Skin epidermis (tissue), 12 donors: ENCODE data around the gene FLT4.

Experiments
- H3K27ac ChIP-seq, 21 experiments: fragments of 200-600 bp; sonication (generic) in 11 of 21; one replicate each; pipeline ENCODE4 v1.5.0; 2020; ENCODE audit warnings: mild to moderate bottlenecking in 3 of 21, inconsistent platforms in 2 of 21, moderate library complexity in 2 of 21
- H3K4me3 ChIP-seq, 7 experiments: fragments of 200-600 bp; sonication (generic) in 2 of 7; one replicate each; pipeline ENCODE4 v1.5.0; 2020; ENCODE audit warnings: inconsistent platforms in 2 of 7, mild to moderate bottlenecking in 2 of 7, moderate library complexity in 1 of 7

FLT4 gene

DNA sequence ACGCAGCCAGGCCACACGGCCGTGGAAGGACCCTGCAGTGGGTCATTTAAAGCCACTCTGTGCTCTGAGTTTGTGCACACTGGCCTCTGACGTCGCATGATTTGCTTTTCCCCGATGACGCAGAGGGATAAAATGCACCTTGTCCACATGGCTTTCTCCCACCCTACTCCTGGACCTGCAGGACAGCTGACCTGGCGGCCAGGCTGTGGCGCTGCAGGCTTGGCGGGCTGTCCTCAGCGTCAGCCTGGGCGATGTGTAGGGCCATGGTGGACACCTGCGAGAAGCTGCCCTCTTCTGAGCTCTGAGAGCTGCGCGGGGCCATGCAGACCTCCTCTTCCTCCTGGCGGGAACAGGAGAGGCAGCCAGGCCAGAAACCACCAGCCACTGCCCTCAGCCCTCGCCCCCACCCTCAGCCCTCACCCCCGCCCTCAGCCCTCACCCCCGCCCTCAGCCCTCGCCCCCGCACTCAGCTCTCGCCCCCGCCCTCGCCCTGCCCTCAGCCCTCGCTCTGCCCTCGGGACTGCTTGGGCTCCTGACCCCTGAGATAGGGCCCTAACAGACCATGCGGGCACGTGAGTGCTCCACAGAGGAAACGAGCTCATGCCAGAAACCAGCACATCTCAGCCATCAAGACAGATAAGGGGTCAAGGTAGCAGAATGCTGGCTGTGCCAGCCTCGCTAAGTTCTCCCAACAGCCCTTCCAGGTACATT is 38.1 kb downstream of the FLT4 start:
- H3K4me3 ChIP-seq = no peak overlapping the region
- no peak overlapping the region for H3K27ac ChIP-seq

DNA sequence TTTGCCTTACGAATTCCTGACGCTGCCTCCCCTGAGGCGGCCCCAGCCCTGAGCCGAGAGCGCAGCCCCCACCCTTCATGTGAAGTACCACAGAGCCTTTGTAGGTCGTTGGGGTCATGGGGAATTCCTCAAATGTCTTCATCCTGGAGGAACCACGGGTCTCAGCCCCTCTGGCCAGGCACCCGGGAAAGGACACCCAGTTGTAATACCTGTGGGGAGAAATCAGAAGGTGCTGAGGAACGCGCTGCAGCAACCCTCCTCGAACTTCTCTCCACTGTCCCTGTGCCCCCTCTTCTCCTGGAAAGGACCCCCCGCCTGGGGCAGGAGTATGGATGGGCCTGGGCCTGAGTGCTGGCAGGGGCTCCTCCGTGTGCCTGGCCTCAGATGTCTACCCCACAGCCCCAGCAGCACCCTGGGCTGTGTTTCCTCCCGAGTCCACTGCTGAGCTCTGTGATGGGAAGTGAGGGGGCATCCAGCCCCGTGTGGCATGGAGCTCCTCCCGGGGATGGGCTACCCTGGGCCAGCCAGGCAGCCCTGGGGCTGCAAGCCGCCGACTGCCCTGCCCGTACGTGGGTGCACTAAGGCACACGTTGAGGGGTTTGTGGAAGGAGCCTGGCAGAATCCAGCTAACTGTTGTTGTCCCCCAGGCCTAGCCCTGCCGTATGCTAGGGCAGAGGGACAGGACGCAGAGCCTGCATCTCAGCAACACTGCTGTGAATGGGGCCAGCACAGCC is 39.4 kb downstream of the FLT4 start:
- no peak overlapping the region for H3K4me3 ChIP-seq
- no peak overlapping the region for H3K27ac ChIP-seq

DNA sequence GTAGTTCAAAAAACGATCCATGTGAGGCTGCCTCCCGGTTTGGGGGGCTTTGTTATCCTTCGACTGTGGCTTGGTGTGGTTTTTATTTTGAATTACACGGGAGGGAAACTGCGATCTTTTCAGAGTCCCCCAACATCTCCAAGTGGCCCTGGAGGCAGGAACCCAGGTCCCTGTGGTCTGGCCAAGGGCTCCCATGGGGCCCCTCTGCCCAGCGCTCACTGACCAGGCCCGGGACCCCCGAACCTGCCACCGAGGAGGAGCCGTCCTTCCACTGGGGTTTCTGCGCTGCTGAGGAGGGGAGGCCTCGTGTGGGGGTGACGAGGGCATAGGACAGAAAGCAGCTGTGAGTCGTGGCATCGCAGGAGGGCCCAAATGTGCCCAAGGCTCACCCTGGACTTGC is 40.0 kb downstream of the FLT4 start:
- Histone ChIP-seq H3K4me3 (no peak overlapping the region), H3K27ac (no peak overlapping the region)

DNA sequence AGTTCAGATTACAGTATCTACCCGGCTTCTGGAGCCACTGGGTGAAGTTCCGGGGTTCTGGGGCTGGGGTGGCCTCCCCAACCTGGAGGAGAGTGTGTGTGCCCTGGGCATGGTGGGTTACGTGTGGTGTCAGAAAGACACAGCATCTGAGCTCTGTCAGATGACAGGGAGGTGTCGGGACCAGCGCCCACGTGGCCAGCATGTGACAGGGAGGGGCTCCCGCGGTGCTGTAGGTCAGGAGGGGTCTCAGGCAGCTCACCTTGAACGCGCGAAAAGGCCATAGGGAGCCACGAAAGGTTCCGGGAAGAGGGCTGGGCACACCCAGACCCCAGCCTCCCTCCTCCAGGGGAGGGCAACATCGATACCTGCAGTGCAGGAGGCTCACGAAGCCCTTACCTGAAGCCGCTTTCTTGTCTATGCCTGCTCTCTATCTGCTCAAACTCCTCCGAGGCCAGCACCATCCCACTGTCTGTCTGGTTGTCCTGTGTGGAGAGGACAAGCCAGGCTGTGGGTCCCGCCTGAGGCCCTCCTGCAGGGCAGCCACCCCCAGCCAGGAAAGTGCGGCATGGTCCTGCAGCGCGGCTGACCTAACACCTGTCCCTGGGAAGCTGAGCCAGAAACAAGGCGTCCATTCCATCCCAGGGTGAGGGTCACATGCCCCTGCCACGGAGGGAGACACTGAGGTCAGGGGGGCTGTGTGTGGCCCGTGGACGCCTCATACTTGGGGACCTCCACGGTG is 40.7 kb downstream of the FLT4 start:
- Histone ChIP-seq H3K27ac (no peak overlapping the region), H3K4me3 (no peak overlapping the region)

DNA sequence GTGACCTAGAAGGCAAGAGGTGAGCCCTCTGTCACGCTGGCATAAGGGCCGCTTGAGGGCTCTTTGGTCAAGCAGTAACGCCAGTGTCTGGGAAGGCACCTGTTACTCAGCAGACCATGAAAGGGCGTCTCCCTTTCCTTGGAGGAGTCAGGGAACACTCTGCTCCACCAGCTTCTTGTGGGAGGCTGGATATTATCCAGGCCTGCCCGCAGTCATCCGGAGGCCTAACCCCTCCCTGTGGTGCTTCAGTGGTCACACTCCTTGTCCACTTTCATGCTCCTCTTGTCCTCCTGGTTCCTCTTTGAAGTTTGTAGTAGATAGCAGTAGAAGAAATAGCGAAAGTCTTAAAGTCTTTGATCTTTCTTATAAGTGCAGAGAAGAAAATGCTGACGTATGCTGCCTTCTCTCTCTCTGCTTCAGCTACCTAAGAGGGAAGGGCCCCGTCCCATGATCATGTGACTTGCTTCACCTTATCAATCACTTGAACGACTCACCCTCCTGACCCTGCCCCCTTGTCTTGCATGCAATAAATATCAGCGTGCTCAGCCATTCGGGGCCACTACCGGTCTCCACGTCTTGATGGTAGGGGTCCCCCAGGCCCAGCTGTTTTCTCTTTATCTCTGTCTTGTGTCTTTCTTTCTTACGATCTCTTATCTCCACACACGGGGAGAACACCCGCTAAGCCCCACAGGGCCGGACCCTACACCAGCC is 41.4 kb downstream of the FLT4 start:
- Histone ChIP-seq H3K27ac (no peak overlapping the region), H3K4me3 (no peak overlapping the region)

DNA sequence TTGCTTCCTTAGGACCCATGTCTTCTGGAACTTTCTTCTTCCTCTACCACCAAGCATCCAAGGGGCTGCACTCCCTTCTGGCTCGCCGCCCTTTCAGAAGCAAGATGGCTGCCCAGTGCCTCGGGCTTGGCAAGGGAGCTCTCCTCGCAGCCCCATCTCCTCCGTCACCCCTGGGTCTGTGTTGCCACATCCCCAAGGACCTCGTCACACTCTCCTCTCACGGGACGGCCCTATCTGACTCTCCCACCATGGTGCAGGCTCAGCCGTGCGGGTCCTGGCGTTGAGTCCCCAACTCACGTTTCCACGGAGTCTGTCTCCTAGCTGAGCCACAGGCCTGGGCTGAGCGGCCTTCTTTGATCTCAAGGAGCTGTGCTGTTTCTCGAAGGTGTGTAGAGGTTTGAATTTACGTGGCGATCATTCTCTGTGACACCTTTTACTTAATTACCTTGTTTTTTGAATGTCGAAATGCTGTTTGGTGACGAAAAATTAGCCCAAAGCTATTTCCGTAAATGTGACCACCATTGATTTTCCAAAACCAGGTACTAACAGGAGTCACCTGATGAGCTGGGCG is 43.1 kb downstream of the FLT4 start:
- Histone ChIP-seq H3K4me3 (no peak overlapping the region), H3K27ac (no peak overlapping the region)

DNA sequence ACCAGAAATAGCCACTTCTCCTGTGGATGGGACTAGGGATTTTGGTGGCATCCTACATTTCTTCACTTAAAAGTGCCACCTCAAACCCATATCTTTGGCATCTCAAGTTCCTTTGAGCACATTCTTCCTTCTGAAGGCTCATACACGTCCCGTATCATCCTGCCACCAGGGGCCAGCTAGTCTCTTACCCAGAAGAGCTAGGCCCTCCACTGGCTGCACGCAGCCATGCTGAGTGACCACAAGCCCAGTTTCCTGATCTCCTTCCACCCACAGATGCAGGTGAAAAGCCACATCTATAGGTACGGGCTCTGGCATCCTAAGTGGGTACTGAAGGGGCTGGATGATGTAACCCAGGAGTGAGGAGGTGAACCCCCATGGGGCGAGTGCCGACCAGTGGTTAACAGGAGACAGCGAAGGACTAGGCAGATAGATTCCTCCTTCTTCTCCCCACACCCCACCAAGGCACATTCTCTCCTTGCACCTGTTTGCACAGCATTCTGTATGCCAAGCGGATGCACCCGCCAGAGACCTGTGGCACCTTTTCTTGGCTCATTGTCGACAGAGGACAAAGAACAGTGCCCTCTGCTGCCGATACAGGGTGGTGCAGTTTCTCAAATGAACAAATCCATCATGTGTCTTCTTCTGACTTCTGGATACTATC is 43.7 kb downstream of the FLT4 start:
- no peak overlapping the region for H3K4me3 ChIP-seq
- H3K27ac ChIP-seq = no peak overlapping the region

DNA sequence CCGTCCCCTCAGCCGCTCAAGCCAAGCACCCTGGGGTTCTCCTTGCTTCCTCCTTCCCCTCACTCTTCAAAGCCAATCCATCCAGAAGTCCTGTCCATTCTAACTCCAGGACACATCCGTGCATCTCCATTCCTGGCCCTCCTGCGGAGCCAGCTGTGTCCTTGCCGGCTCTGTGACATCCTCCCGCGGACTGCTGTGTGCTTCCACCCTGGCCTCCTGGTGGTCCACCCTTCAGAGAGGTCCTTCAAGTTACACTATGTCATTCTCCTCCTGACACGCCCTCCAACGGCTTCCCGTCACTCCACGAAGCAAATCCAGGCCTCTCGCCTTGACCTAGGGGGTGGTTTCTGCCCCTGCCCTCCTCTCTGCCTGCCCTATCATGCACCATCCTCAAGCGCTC is 45.1 kb downstream of the FLT4 start:
- H3K4me3 ChIP-seq = no peak overlapping the region
- H3K27ac ChIP-seq = no peak overlapping the region

DNA sequence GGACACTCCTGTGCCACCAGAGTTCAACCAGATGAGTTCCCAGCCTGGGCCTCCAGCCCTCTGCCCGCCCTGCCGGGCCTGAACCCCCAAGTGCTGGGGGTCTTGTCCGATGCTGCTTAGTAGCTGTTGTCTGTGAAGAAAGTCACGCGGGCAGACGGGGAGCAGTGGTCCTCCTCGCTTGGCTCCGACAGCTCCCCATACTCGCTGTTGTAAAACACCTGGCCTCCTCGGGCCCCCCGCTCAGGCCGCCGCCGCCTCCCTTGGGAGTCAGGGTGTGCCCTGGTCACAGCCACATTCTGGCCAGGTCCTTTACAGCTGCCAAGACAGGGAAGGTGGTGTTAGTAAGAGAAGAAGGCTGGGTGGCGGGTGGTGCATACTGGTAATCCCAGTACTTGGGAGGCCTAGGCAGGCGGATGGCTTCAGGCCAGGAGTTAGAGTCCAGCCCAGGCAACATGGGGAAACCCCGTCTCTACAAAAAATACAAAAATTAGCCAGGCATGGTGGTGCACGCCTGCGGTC is 46.3 kb downstream of the FLT4 start:
- H3K4me3 ChIP-seq = no peak overlapping the region
- no peak overlapping the region for H3K27ac ChIP-seq

DNA sequence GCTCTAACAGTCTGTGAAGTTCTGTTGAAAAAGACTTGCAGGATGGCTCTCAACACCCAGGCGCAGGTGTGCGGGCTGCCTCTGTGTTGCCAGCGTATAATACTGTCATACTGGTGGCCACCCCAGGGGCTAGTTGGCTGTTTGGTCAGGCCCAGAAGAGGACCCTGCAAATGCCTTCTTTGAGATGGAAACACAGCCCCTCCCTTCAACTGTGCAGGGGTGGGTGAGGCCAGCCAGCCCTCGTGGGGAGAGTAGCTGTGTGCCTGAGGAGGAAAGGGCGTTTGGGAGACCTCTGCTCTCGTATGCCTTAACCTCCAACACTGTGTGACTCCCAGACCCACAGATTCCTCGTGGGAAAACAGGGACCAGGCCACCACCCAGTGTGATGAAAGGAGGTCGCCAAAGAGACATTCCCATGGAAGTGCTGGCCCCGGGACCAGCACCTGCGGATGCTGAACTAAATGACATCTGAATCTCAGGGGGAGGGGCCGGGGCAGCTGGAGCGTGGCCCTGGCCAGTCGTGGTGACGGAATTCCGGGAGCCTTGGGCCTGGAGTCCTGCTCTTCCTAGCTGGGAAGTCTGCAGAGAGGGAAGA is 46.8 kb downstream of the FLT4 start:
- no peak overlapping the region for H3K4me3 ChIP-seq

DNA sequence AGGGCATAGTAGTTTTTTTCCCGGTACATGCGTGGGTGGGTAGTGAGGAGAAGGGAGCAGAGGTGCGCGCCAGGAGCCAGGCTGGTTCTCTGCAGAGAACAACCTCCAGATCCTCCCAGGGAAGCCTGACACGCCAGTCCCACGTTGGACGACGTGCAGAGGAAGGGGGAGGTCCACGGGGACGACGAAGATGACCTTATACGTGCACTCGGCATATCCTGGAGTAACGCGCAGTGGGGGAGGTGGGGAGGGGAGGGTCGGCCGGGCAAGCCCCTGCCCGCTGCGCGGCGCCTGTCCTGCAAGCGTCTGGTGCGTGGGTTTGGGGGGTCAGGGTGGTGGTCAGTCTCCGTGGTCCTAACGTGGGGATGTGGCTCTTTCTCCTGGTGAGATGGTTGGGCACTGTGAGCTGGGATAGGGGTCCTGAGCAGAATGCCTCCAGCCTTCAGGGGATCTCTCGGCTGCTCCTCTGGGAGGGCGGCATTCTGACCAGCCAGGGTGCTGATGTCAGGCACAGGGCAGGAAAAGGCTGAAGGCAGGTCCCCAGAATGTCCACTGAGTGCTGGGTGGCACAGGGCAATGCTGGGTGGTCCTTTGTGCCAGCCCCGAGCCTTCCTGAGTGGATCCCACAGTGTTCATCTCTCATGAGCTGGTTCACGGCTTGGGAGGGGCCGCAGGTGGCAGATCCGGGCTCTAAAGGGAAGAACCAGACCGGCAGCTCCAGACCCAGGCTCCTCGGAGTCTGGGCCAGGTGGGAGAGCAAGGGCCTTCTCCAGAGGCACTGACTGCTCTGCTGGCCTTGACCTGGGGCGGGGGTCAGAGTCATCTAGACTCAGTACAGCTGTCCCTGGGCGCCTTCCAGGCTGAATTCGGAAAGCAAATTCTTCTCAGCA is 47.6 kb downstream of the FLT4 start:
- H3K27ac ChIP-seq = no peak overlapping the region
- H3K4me3 ChIP-seq = no peak overlapping the region

More for the DNA sequence above, 46.8 kb downstream of the FLT4 start:
- H3K27ac ChIP-seq = no peak overlapping the region

DNA sequence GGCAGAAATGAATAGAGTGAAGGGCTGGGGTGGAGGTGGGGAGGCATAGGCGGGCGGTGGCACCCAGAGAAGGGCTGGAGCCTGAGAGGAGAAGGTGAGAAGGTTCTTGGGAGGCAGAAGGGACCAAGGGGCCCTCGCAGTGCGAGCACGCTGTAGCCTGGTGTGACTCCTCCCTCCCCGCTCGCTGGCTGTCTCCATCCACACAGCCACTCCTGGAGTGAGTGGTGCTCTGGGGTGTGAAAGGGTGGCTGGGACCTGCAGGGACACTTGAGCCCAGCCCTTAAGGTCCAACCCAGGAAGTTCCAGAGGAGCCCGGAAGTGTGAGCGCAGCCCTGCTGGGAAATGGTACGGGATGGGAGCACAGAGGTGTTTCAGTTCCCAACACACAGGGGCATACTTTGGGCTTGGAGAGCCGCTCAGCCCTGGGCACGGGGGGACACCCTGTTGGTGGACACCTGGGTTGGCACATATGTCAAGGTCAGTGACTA is 48.8 kb downstream of the FLT4 start:
- Histone ChIP-seq H3K27ac (no peak overlapping the region), H3K4me3 (no peak overlapping the region)

DNA sequence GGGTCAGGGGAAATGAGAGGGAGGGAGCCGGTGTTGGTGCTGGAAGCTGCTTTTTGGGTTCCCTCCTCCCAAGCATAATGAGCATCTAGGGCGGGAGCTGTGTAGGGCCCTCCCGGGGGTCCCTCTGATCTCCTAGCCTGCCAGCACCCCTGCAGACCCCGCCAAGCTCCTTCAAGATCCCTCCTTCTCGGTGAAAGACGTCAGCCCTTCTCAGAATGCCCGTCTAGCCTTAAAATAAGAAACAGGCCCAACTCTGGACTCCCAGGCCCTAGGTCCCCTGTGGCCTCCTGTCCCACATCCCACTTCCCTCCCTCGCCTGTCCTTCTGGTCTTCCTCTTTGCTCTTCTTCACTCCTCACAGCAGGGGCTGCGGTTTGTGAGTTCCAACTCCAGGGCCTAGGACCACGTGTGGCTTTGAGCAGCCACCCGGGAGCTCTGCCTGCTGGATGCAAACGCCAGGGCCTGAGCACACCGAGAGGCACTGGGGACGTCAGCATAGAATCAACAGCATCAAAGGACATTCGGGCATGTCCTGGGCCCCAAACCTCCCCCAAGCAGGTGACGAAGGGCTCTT is 49.3 kb downstream of the FLT4 start:
- H3K4me3 ChIP-seq = no peak overlapping the region
- H3K27ac ChIP-seq = no peak overlapping the region

DNA sequence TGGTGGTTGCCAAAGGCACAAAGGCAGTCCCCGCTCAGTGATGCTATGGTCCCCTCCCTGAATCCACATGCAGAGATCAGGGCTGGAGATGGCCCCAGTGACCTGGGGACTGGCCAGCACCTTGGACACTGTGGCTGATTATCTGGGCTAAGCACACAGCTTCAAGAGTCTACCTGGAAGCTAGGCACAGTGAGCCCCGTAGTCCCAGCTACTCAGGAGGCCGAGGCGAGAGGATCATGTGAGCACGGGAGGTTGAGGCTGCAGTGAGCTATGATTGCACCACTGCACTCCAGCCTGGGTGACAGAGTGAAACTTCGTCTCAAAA is 49.8 kb downstream of the FLT4 start:
- Histone ChIP-seq H3K27ac (no peak overlapping the region), H3K4me3 (no peak overlapping the region)

DNA sequence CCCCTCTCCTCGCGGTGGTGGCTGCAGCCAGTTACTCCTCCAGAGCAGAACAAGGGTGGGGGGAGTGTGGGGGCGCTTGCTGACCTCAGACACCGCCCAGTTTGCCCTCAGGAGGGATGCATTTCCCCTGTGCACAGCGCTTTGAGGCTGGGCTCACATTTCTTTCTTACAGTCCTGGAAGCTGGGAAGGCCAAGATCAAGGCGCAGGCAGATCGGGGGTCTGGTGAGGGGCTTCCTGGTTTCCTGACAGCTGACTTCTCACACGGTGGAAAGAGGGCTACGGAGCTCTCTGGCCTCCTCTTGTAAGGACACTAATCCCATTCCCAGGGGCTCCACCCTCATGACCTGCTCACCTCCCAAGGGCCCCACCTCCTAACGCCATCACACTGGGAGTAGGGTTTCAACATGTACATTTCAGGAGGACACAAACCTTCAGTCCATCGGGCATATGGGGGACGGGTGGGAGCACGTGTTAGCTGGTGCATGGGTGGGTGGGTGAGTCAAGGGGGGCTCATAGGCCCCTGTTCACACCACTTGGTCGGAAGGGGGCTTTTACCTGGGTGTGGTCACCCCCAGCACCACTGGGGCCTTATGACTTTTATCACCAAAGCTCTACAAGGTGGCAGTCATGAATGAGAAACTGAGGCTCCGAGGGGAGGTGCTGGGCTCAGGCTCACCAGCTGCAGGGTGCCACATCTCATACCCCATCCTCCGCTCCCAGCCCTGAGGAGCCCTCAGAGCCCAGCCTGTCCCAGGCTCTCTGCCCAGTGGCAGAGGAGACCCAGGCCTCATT is 50.4 kb downstream of the FLT4 start:
- H3K4me3 ChIP-seq = no peak overlapping the region

DNA sequence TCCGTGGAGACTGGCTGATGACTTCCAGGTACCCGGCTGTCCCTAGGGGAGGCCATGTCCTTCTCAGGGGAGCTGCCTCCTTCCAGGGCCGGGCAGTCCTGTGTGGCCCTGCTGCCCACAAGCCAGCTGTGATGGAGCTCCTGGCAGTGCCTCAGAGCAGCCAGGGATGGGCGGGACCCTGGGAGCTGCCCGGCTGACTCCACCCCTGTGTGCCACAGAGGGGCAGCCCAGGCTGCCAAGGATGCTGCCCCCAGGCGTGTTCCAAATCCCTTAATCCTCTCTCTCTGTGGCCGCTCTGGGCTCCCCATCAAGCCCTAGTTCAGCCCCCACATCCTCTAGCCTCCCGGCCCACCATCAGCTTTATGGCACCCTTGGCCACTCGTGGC is 51.1 kb downstream of the FLT4 start:
- H3K27ac ChIP-seq = no peak overlapping the region
- H3K4me3 ChIP-seq = no peak overlapping the region

More for the DNA sequence above, 50.4 kb downstream of the FLT4 start:
- H3K27ac ChIP-seq = no peak overlapping the region
